ENCODE measurements around the gene TTC21B.

Gene TTC21B

DNA sequence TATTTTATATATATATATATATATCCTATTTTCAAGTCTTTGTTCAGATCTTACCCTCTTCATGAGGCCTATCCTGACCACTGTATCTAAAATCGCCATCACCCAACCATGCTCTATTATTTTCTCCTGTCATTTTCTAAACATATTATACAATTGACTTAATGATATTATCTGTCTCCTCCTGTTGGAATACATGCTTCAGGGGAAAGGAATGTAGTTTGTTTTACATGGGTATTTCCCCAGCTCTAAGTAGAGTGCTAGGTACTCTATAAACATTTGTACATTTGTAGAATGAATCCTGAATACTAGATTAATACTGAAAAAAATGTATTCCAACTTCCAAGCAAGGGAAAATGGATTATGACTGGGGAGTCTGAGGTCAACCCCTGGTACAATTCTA lies 26.2 kb downstream of the TTC21B start:
- H3K4me3 ChIP-seq (ENCODE audit: low read depth, low read length), result no peak overlapping the region
- TF ChIP-seq, protein P1, sequence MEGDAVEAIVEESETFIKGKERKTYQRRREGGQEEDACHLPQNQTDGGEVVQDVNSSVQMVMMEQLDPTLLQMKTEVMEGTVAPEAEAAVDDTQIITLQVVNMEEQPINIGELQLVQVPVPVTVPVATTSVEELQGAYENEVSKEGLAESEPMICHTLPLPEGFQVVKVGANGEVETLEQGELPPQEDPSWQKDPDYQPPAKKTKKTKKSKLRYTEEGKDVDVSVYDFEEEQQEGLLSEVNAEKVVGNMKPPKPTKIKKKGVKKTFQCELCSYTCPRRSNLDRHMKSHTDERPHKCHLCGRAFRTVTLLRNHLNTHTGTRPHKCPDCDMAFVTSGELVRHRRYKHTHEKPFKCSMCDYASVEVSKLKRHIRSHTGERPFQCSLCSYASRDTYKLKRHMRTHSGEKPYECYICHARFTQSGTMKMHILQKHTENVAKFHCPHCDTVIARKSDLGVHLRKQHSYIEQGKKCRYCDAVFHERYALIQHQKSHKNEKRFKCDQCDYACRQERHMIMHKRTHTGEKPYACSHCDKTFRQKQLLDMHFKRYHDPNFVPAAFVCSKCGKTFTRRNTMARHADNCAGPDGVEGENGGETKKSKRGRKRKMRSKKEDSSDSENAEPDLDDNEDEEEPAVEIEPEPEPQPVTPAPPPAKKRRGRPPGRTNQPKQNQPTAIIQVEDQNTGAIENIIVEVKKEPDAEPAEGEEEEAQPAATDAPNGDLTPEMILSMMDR (IDR thresholded peaks at IDR 0.05; ENCODE audit: borderline replicate concordance, insufficient read depth, low read depth, low read length), result no peak

DNA sequence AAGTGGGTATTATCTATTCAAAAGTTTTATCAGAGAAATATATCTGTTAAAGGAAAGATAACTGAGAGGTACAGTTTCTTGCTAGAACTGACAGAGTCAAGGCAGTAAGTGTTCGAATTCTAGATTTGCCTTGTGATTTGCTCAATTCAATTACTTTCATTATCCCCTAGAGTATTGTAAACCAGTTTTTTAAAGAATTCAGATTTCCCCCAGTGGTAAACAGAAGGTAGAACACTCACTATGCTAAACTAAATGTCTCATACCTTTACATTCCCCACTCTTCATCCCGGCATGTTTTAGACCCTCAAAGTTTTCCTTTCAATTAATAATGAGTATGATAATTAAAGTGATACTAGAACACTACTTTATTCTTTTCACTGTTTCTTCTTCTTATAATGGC lies 28.6 kb downstream of the TTC21B start:
- TF ChIP-seq, protein P1 (IDR thresholded peaks at IDR 0.05; ENCODE audit: borderline replicate concordance, insufficient read depth, low read depth, low read length), result no peak

DNA sequence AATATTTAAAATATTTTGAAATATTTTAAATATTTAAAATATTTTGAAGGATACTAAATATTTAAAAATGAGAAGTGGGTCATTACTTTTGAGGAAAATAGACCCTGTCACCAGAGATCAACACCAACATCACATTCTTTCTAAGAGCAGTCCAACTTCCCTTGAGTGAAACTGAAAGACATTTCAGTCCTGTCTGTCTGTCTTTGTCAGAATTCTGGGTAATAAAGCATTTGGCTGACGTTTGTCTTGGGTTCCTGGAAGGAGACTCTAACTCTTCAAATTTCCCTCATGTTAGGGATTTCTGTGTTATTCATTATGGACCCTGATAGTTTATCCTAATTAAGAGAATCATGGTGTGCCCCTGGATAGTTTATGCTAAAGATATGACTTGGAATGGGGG lies 32.8 kb downstream of the TTC21B start:
- H3K4me3 ChIP-seq (ENCODE audit: low read depth, low read length), result no peak overlapping the region
- TF ChIP-seq, protein P1 (IDR thresholded peaks at IDR 0.05; ENCODE audit: borderline replicate concordance, insufficient read depth, low read depth, low read length), result no peak

More for the DNA sequence above, 28.6 kb downstream of the TTC21B start:
- no peak overlapping the region for H3K4me3 ChIP-seq (ENCODE audit: low read depth, low read length)

DNA sequence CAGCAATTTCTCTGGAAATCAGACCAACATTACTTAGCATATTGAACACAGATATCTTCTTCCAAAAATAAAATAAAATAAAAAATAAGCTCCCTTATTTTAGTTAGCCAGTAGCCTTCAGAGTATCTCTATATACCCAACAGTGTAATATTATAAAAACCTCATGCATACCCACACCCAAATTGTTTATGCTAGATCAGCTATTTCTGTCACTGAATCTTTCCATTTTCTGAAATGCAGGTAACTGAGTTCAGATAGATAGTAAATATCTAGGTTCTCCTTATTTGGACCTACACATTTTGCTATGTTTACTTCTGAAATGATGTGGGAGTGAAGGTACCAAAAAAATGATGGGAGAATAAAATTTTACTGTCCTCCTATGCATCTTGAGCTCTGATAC lies 39.9 kb downstream of the TTC21B start:
- H3K4me3 ChIP-seq (ENCODE audit: low read depth, low read length), result no peak overlapping the region
- TF ChIP-seq, protein P1 (IDR thresholded peaks at IDR 0.05; ENCODE audit: borderline replicate concordance, insufficient read depth, low read depth, low read length), result no peak

- TF ChIP-seq, protein P1 (IDR thresholded peaks at IDR 0.05; ENCODE audit: borderline replicate concordance, insufficient read depth, low read depth, low read length), result no peak
- no peak overlapping the region for H3K4me3 ChIP-seq (ENCODE audit: low read depth, low read length)
Observed at GRCh38 chr2:165911981-165912380, 41.6 kb downstream of the TTC21B start.

DNA sequence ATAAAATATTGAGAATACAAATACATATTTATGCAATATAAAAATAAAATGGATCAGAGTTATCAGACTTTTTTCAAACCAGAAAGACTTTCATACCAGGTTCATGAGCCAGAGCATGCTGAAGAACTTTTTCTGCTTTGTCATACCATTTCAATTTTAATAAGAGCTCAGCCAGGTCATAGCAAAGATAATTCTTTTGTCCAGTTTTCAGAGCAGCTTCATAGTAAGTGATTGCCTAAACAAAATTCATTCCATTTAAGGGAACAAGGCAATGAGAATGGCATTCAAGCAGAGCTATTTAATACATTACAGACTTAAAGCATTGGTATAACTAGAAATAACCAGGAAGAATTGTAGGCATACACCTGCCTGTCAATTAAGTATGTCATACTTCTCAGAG lies 42.3 kb downstream of the TTC21B start:
- TF ChIP-seq, protein P1 (IDR thresholded peaks at IDR 0.05; ENCODE audit: borderline replicate concordance, insufficient read depth, low read depth, low read length), result no peak
- no peak overlapping the region for H3K4me3 ChIP-seq (ENCODE audit: low read depth, low read length)

DNA sequence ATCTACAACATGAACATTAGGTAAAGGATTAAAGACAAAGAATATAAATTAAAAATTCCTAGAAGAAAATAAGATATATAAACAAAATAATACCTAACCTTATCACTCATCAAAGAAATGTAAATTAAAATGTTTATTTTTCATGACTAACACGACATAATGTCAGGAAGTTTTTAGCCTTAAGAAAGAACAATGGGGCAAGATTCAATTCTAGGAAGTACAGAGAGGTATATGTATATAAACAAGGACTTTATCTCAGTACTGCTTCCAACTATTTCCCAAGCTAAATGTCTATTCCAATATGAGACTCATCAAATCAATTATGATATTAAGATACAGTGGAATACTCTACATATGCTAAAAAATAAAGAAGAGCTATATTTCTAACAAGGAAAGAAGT lies 44.1 kb downstream of the TTC21B start:
- no peak overlapping the region for H3K4me3 ChIP-seq (ENCODE audit: low read depth, low read length)
- TF ChIP-seq, protein P1 (IDR thresholded peaks at IDR 0.05; ENCODE audit: borderline replicate concordance, insufficient read depth, low read depth, low read length), result no peak
